HEK293 (cell line): Measurements from ENCODE around the gene EMC9.

ENCODE experiments used
- SP7 ChIP-seq: fragments of 450-650 bp; formaldehyde crosslinking; IDR thresholded peaks from 2 replicates; pipeline ENCODE4 v1.5.1; 2016; ENCODE audit warnings: missing biosample characterization, missing genetic modification characterization
- WT1 ChIP-seq: fragments of 450-650 bp; formaldehyde crosslinking; IDR thresholded peaks from 2 replicates; pipeline ENCODE4 v1.5.1; 2016; ENCODE audit warnings: missing biosample characterization, missing genetic modification characterization
- YY1 ChIP-seq: fragments of 450-650 bp; formaldehyde crosslinking; IDR thresholded peaks from 2 replicates; pipeline ENCODE4 v1.5.1; 2018; ENCODE audit warnings: missing biosample characterization, missing genetic modification characterization
- ZNF174 ChIP-seq: fragments of 450-650 bp; formaldehyde crosslinking; IDR thresholded peaks from 2 replicates; pipeline ENCODE4 v1.5.0; 2017; ENCODE audit warnings: missing biosample characterization, mild to moderate bottlenecking, missing genetic modification characterization
- ZNF175 ChIP-seq: fragments of 450-650 bp; formaldehyde crosslinking; IDR thresholded peaks from 2 replicates; pipeline ENCODE4 v1.5.1; 2016; ENCODE audit warnings: missing biosample characterization, missing genetic modification characterization
- ZNF214 ChIP-seq: fragments of 450-650 bp; formaldehyde crosslinking; IDR thresholded peaks from 2 replicates; pipeline ENCODE4 v1.5.1; 2017; ENCODE audit warnings: missing biosample characterization, mild to moderate bottlenecking, missing genetic modification characterization, borderline replicate concordance
- ZNF335 ChIP-seq: fragments of 450-650 bp; formaldehyde crosslinking; conservative IDR thresholded peaks from 2 replicates; pipeline ENCODE4 v1.5.1; 2016; ENCODE audit warnings: missing biosample characterization, missing genetic modification characterization
- TF ChIP-seq, protein P1 (sequence below): fragments of 450-650 bp; formaldehyde crosslinking; IDR thresholded peaks from 2 replicates; pipeline ENCODE4 v1.5.1; 2016; ENCODE audit warnings: missing biosample characterization, missing genetic modification characterization
- TF ChIP-seq, protein P2 (sequence below): fragments of 450-650 bp; formaldehyde crosslinking; IDR thresholded peaks from 2 replicates; pipeline ENCODE4 v1.5.1; 2016; ENCODE audit warnings: missing biosample characterization, missing genetic modification characterization
- TF ChIP-seq, protein P3 (sequence below): fragments of 450-650 bp; formaldehyde crosslinking; IDR thresholded peaks from 2 replicates; pipeline ENCODE4 v1.5.1; 2016; ENCODE audit warnings: missing biosample characterization, missing genetic modification characterization

GRCh38 chr14:24150993-24151392 is 9.6 kb upstream of the EMC9 start:
- TF ChIP-seq ZNF174 (no peak), ZNF335 (tag by site-specific recombination) (no peak), ZNF214 (tag by site-specific recombination) (no peak), YY1 (tag by site-specific recombination) (no peak), ZNF175 (tag by site-specific recombination) (no peak), SP7 (no peak), WT1 (tag by site-specific recombination) (no peak)
- TF ChIP-seq, protein P1, sequence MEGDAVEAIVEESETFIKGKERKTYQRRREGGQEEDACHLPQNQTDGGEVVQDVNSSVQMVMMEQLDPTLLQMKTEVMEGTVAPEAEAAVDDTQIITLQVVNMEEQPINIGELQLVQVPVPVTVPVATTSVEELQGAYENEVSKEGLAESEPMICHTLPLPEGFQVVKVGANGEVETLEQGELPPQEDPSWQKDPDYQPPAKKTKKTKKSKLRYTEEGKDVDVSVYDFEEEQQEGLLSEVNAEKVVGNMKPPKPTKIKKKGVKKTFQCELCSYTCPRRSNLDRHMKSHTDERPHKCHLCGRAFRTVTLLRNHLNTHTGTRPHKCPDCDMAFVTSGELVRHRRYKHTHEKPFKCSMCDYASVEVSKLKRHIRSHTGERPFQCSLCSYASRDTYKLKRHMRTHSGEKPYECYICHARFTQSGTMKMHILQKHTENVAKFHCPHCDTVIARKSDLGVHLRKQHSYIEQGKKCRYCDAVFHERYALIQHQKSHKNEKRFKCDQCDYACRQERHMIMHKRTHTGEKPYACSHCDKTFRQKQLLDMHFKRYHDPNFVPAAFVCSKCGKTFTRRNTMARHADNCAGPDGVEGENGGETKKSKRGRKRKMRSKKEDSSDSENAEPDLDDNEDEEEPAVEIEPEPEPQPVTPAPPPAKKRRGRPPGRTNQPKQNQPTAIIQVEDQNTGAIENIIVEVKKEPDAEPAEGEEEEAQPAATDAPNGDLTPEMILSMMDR (tag by site-specific recombination) = no peak
- TF ChIP-seq, protein P2, sequence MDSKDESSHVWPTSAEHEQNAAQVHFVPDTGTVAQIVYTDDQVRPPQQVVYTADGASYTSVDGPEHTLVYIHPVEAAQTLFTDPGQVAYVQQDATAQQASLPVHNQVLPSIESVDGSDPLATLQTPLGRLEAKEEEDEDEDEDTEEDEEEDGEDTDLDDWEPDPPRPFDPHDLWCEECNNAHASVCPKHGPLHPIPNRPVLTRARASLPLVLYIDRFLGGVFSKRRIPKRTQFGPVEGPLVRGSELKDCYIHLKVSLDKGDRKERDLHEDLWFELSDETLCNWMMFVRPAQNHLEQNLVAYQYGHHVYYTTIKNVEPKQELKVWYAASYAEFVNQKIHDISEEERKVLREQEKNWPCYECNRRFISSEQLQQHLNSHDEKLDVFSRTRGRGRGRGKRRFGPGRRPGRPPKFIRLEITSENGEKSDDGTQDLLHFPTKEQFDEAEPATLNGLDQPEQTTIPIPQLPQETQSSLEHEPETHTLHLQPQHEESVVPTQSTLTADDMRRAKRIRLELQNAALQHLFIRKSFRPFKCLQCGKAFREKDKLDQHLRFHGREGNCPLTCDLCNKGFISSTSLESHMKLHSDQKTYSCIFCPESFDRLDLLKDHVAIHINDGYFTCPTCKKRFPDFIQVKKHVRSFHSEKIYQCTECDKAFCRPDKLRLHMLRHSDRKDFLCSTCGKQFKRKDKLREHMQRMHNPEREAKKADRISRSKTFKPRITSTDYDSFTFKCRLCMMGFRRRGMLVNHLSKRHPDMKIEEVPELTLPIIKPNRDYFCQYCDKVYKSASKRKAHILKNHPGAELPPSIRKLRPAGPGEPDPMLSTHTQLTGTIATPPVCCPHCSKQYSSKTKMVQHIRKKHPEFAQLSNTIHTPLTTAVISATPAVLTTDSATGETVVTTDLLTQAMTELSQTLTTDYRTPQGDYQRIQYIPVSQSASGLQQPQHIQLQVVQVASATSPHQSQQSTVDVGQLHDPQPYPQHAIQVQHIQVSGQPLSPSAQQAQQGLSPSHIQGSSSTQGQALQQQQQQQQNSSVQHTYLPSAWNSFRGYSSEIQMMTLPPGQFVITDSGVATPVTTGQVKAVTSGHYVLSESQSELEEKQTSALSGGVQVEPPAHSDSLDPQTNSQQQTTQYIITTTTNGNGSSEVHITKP (tag by site-specific recombination) = no peak
- TF ChIP-seq, protein P3, sequence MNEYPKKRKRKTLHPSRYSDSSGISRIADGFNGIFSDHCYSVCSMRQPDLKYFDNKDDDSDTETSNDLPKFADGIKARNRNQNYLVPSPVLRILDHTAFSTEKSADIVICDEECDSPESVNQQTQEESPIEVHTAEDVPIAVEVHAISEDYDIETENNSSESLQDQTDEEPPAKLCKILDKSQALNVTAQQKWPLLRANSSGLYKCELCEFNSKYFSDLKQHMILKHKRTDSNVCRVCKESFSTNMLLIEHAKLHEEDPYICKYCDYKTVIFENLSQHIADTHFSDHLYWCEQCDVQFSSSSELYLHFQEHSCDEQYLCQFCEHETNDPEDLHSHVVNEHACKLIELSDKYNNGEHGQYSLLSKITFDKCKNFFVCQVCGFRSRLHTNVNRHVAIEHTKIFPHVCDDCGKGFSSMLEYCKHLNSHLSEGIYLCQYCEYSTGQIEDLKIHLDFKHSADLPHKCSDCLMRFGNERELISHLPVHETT (tag by site-specific recombination) = no peak
